Nephron (organoid): Measurements from ENCODE around the gene SYMPK.

Experiments
- H3K27ac Mint-ChIP-seq, 3 experiments: 2 replicates each; pipeline ENCODE4 v1.8.0; 2020; ENCODE audit warnings: mixed read lengths in 3 of 3, mild to moderate bottlenecking in 2 of 3, moderate library complexity in 1 of 3
- H3K27me3 Mint-ChIP-seq: 2 replicates; pipeline ENCODE4 v1.8.0; 2021; ENCODE audit warnings: low read depth, mild to moderate bottlenecking, moderate library complexity, mixed read lengths
- H3K36me3 Mint-ChIP-seq: 2 replicates; pipeline ENCODE4 v1.8.0; 2020; ENCODE audit warnings: low read depth, mixed read lengths
- H3K4me1 Mint-ChIP-seq: 2 replicates; pipeline ENCODE4 v1.8.0; 2020; ENCODE audit warnings: mixed read lengths
- H3K4me3 Mint-ChIP-seq, 3 experiments: 2 replicates each; pipeline ENCODE4 v1.8.0; 2020; ENCODE audit warnings: mild to moderate bottlenecking in 3 of 3, mixed read lengths in 3 of 3, moderate library complexity in 2 of 3
- H3K9me3 Mint-ChIP-seq: 2 replicates; pipeline ENCODE4 v1.8.0; 2020; ENCODE audit warnings: mixed read lengths
- CTCF ChIP-seq, 3 experiments: fragments of 200-600 bp; sonication (generic); IDR thresholded peaks; one replicate each; pipeline ENCODE4 v1.5.0; 2021; ENCODE audit warnings: antibody characterized with exemption in 3 of 3; ENCODE audit not compliant: unreplicated experiment in 3 of 3

The SYMPK gene

GRCh38 chr19:45793178-45793564, 69.8 kb downstream of the SYMPK start:
- peaks cover 4% of the 10 kb centered on the region for H3K27me3 Mint-ChIP-seq
- no peaks in the 10 kb centered on the region for H3K9me3 Mint-ChIP-seq
- H3K4me3 Mint-ChIP-seq, result peak overlapping the region; percentile 82 to 92 (median 90)
- H3K27ac Mint-ChIP-seq, result peak overlapping the region; percentile 13 to 84 (median 51)
- no peak for TF ChIP-seq CTCF (IDR thresholded peaks at IDR 0.05; ENCODE audit: unreplicated experiment in 3 of 3)
- H3K36me3 Mint-ChIP-seq, result peaks cover 24% of the 10 kb centered on the region
- H3K4me1 Mint-ChIP-seq, result peaks cover 35% of the 10 kb centered on the region

GRCh38 chr19:45792470-45793177, 70.3 kb downstream of the SYMPK start, which contains the start of gene DMWD:
TSS of gene DMWD (minus strand) at chr19:45792845. CDS start at chr19:45792756, 89 bp downstream.
- peak within 1 kb of the TSS; percentile 73 to 84 (median 79) for H3K27ac Mint-ChIP-seq
- peak within 1 kb of the TSS; percentile 94 to 98 (median 96) for H3K4me3 Mint-ChIP-seq
- no peaks in the 10 kb centered on the region for H3K9me3 Mint-ChIP-seq
- peaks cover 41% of the 10 kb centered on the region for H3K4me1 Mint-ChIP-seq
- peaks cover 4% of the 10 kb centered on the region for H3K27me3 Mint-ChIP-seq
- H3K36me3 Mint-ChIP-seq, result peaks cover 29% of the 10 kb centered on the region
- no peak for TF ChIP-seq CTCF (IDR thresholded peaks at IDR 0.05; ENCODE audit: unreplicated experiment in 3 of 3)

GRCh38 chr19:45791744-45792469, 71.0 kb downstream of the SYMPK start:
- peak overlapping the region; percentile 63 to 79 (median 73) for H3K27ac Mint-ChIP-seq
- TF ChIP-seq CTCF (IDR thresholded peaks at IDR 0.05; ENCODE audit: unreplicated experiment in 3 of 3), result no peak
- peak overlapping the region; percentile 94 to 98 (median 96) for H3K4me3 Mint-ChIP-seq
- H3K27me3 Mint-ChIP-seq, result peaks cover 4% of the 10 kb centered on the region
- peaks cover 43% of the 10 kb centered on the region for H3K4me1 Mint-ChIP-seq
- peaks cover 35% of the 10 kb centered on the region for H3K36me3 Mint-ChIP-seq
- H3K9me3 Mint-ChIP-seq, result no peaks in the 10 kb centered on the region

GRCh38 chr19:45790942-45791341, 72.0 kb downstream of the SYMPK start:
- Mint-ChIP-seq H3K27ac (peak overlapping the region; percentile 9 to 79 (median 73)), H3K36me3 (peaks cover 38% of the 10 kb centered on the region), H3K27me3 (peaks cover 4% of the 10 kb centered on the region), H3K4me1 (peaks cover 43% of the 10 kb centered on the region), H3K9me3 (no peaks in the 10 kb centered on the region), H3K4me3 (peak overlapping the region; percentile 94 to 98 (median 96))
- TF ChIP-seq CTCF (IDR thresholded peaks at IDR 0.05; ENCODE audit: unreplicated experiment in 3 of 3), result no peak

GRCh38 chr19:45789035-45789786, 73.7 kb downstream of the SYMPK start:
- Mint-ChIP-seq H3K4me1 (peaks cover 38% of the 10 kb centered on the region), H3K36me3 (peaks cover 38% of the 10 kb centered on the region), H3K4me3 (peak overlapping the region in 2 of 3 experiments; percentile 3 to 22), H3K9me3 (no peaks in the 10 kb centered on the region), H3K27ac (no peak overlapping the region), H3K27me3 (no peaks in the 10 kb centered on the region)
- TF ChIP-seq CTCF (IDR thresholded peaks at IDR 0.05; ENCODE audit: unreplicated experiment in 3 of 3), result no peak
